ENCODE results near the gene ENO2.

Gene ENO2

GRCh38 chr12:6950401-6950801, 36.0 kb downstream of the ENO2 start:
- H3K4ac ChIP-seq (ENCODE audit: low read depth, low read length), result no peak overlapping the region
- no peak overlapping the region for H3K4me3 ChIP-seq (ENCODE audit: low read length)
- H3K36me3 ChIP-seq (ENCODE audit: control insufficient read depth, insufficient read depth, low read length), result no peaks in the 10 kb centered on the region
- WGBS (ENCODE audit: extremely low coverage, insufficient coverage, low lambda C conversion rate), result no CpG with 5 or more reads among the region's 1 CpG
- no peak overlapping the region for H2BK120ac ChIP-seq (ENCODE audit: low read depth, low read length)
- H3K18ac ChIP-seq (ENCODE audit: low read length), result no peak overlapping the region
- peaks cover 2% of the 10 kb centered on the region for H3K4me1 ChIP-seq (ENCODE audit: control insufficient read depth, low read depth, low read length)
- H3K79me1 ChIP-seq (ENCODE audit: low read length), result no peaks in the 10 kb centered on the region
- no peak overlapping the region for H3K9ac ChIP-seq (ENCODE audit: low read length)
- H2BK5ac ChIP-seq (ENCODE audit: low read length), result no peak overlapping the region
- H3K27me3 ChIP-seq (ENCODE audit: insufficient read depth, low read length, poor library complexity), result no peaks in the 10 kb centered on the region
- DNase-seq, result no peak
- H4K5ac ChIP-seq (ENCODE audit: low read length), result no peak overlapping the region
- H2BK15ac ChIP-seq (replicated peaks; ENCODE audit: low read depth), result no peak overlapping the region
- H3K4me2 ChIP-seq (ENCODE audit: low read length), result no peak overlapping the region
- no peak overlapping the region for H3K23ac ChIP-seq (ENCODE audit: low read length)
- no peak overlapping the region for H3K27ac ChIP-seq (ENCODE audit: low read depth, low read length)
- no peaks in the 10 kb centered on the region for H3K79me2 ChIP-seq (ENCODE audit: control insufficient read depth, insufficient read depth, low read length)
- no peak overlapping the region for H4K8ac ChIP-seq (ENCODE audit: low read depth, low read length)
- H3K56ac ChIP-seq (ENCODE audit: low read length), result no peak overlapping the region
- H2AK5ac ChIP-seq (ENCODE audit: low read length), result no peak overlapping the region

- no peak within 1 kb of the TSS for H4K8ac ChIP-seq (ENCODE audit: low read depth, low read length)
- H3K79me2 ChIP-seq (ENCODE audit: control insufficient read depth, insufficient read depth, low read length), result no peaks in the 10 kb centered on the region
- H2BK5ac ChIP-seq (ENCODE audit: low read length), result no peak within 1 kb of the TSS
- H3K4me3 ChIP-seq (ENCODE audit: low read length), result no peak within 1 kb of the TSS
- H3K4me1 ChIP-seq (ENCODE audit: control insufficient read depth, low read depth, low read length), result no peaks in the 10 kb centered on the region
- no peak within 1 kb of the TSS for H2AK5ac ChIP-seq (ENCODE audit: low read length)
- no peak within 1 kb of the TSS for H3K4me2 ChIP-seq (ENCODE audit: low read length)
- H3K4ac ChIP-seq (ENCODE audit: low read depth, low read length), result no peak within 1 kb of the TSS
- no peak within 1 kb of the TSS for H3K23ac ChIP-seq (ENCODE audit: low read length)
- WGBS (ENCODE audit: extremely low coverage, insufficient coverage, low lambda C conversion rate), result no CpG with 5 or more reads among the region's 25 CpGs
- no peak within 1 kb of the TSS for H4K5ac ChIP-seq (ENCODE audit: low read length)
- H3K18ac ChIP-seq (ENCODE audit: low read length), result no peak within 1 kb of the TSS
- peak within 1 kb of the TSS; percentile 59 for H3K56ac ChIP-seq (ENCODE audit: low read length)
- no peaks in the 10 kb centered on the region for H3K36me3 ChIP-seq (ENCODE audit: control insufficient read depth, insufficient read depth, low read length)
- H2BK15ac ChIP-seq (replicated peaks; ENCODE audit: low read depth), result no peak within 1 kb of the TSS
- H3K27ac ChIP-seq (ENCODE audit: low read depth, low read length), result no peak within 1 kb of the TSS
- no peaks in the 10 kb centered on the region for H3K79me1 ChIP-seq (ENCODE audit: low read length)
- no peak for DNase-seq
- H3K9ac ChIP-seq (ENCODE audit: low read length), result no peak within 1 kb of the TSS
- no peak within 1 kb of the TSS for H2BK120ac ChIP-seq (ENCODE audit: low read depth, low read length)
- no peaks in the 10 kb centered on the region for H3K27me3 ChIP-seq (ENCODE audit: insufficient read depth, low read length, poor library complexity)
Observed at GRCh38 chr12:6950811-6951540, 36.6 kb downstream of the ENO2 start, which contains the start of gene PTPN6. TSS of gene PTPN6 (plus strand) at chr12:6951356. CDS start at chr12:6951513, 157 bp downstream.

- Histone ChIP-seq H3K79me2 (ENCODE audit: control insufficient read depth, insufficient read depth, low read length) (no peaks in the 10 kb centered on the region), H2AK5ac (ENCODE audit: low read length) (no peak overlapping the region), H3K79me1 (ENCODE audit: low read length) (no peaks in the 10 kb centered on the region), H3K4me3 (ENCODE audit: low read length) (no peak overlapping the region), H3K36me3 (ENCODE audit: control insufficient read depth, insufficient read depth, low read length) (no peaks in the 10 kb centered on the region), H4K8ac (ENCODE audit: low read depth, low read length) (no peak overlapping the region), H3K23ac (ENCODE audit: low read length) (no peak overlapping the region), H3K27ac (ENCODE audit: low read depth, low read length) (no peak overlapping the region), H3K56ac (ENCODE audit: low read length) (no peak overlapping the region), H3K18ac (ENCODE audit: low read length) (no peak overlapping the region), H3K4me2 (ENCODE audit: low read length) (no peak overlapping the region), H3K9ac (ENCODE audit: low read length) (no peak overlapping the region), H3K4me1 (ENCODE audit: control insufficient read depth, low read depth, low read length) (no peaks in the 10 kb centered on the region), H2BK120ac (ENCODE audit: low read depth, low read length) (no peak overlapping the region), H4K5ac (ENCODE audit: low read length) (no peak overlapping the region), H2BK5ac (ENCODE audit: low read length) (no peak overlapping the region), H2BK15ac (replicated peaks; ENCODE audit: low read depth) (no peak overlapping the region), H3K4ac (ENCODE audit: low read depth, low read length) (no peak overlapping the region), H3K27me3 (ENCODE audit: insufficient read depth, low read length, poor library complexity) (no peaks in the 10 kb centered on the region)
- no CpG with 5 or more reads among the region's 20 CpGs for WGBS (ENCODE audit: extremely low coverage, insufficient coverage, low lambda C conversion rate)
- no peak for DNase-seq
Observed at GRCh38 chr12:6951551-6952120, 37.3 kb downstream of the ENO2 start.

- Histone ChIP-seq H3K79me2 (ENCODE audit: control insufficient read depth, insufficient read depth, low read length) (no peaks in the 10 kb centered on the region), H3K4ac (ENCODE audit: low read depth, low read length) (no peak overlapping the region), H4K5ac (ENCODE audit: low read length) (no peak overlapping the region), H3K36me3 (ENCODE audit: control insufficient read depth, insufficient read depth, low read length) (no peaks in the 10 kb centered on the region), H2BK5ac (ENCODE audit: low read length) (no peak overlapping the region), H3K79me1 (ENCODE audit: low read length) (no peaks in the 10 kb centered on the region), H3K9ac (ENCODE audit: low read length) (no peak overlapping the region), H3K4me3 (ENCODE audit: low read length) (no peak overlapping the region), H2BK15ac (replicated peaks; ENCODE audit: low read depth) (no peak overlapping the region), H2AK5ac (ENCODE audit: low read length) (no peak overlapping the region), H3K23ac (ENCODE audit: low read length) (no peak overlapping the region), H3K27ac (ENCODE audit: low read depth, low read length) (no peak overlapping the region), H3K18ac (ENCODE audit: low read length) (no peak overlapping the region), H4K8ac (ENCODE audit: low read depth, low read length) (no peak overlapping the region), H3K56ac (ENCODE audit: low read length) (peak overlapping the region; percentile 59), H3K4me2 (ENCODE audit: low read length) (no peak overlapping the region), H3K4me1 (ENCODE audit: control insufficient read depth, low read depth, low read length) (no peaks in the 10 kb centered on the region), H2BK120ac (ENCODE audit: low read depth, low read length) (no peak overlapping the region), H3K27me3 (ENCODE audit: insufficient read depth, low read length, poor library complexity) (no peaks in the 10 kb centered on the region)
- no CpG with 5 or more reads among the region's 22 CpGs for WGBS (ENCODE audit: extremely low coverage, insufficient coverage, low lambda C conversion rate)
- no peak for DNase-seq
Observed at GRCh38 chr12:6952121-6952862, 37.9 kb downstream of the ENO2 start.

GRCh38 chr12:6952863-6953441, 38.6 kb downstream of the ENO2 start:
- Histone ChIP-seq H3K79me2 (ENCODE audit: control insufficient read depth, insufficient read depth, low read length) (no peaks in the 10 kb centered on the region), H3K27ac (ENCODE audit: low read depth, low read length) (no peak overlapping the region), H2BK15ac (replicated peaks; ENCODE audit: low read depth) (no peak overlapping the region), H3K4ac (ENCODE audit: low read depth, low read length) (no peak overlapping the region), H3K79me1 (ENCODE audit: low read length) (no peaks in the 10 kb centered on the region), H2AK5ac (ENCODE audit: low read length) (no peak overlapping the region), H3K36me3 (ENCODE audit: control insufficient read depth, insufficient read depth, low read length) (no peaks in the 10 kb centered on the region), H3K18ac (ENCODE audit: low read length) (no peak overlapping the region), H3K4me3 (ENCODE audit: low read length) (no peak overlapping the region), H2BK120ac (ENCODE audit: low read depth, low read length) (no peak overlapping the region), H3K4me1 (ENCODE audit: control insufficient read depth, low read depth, low read length) (no peaks in the 10 kb centered on the region), H3K23ac (ENCODE audit: low read length) (no peak overlapping the region), H3K4me2 (ENCODE audit: low read length) (no peak overlapping the region), H3K27me3 (ENCODE audit: insufficient read depth, low read length, poor library complexity) (no peaks in the 10 kb centered on the region), H3K9ac (ENCODE audit: low read length) (peak overlapping the region; percentile 3), H2BK5ac (ENCODE audit: low read length) (no peak overlapping the region), H3K56ac (ENCODE audit: low read length) (peak overlapping the region; percentile 43), H4K5ac (ENCODE audit: low read length) (no peak overlapping the region), H4K8ac (ENCODE audit: low read depth, low read length) (no peak overlapping the region)
- no peak for DNase-seq
- no CpG with 5 or more reads among the region's 15 CpGs for WGBS (ENCODE audit: extremely low coverage, insufficient coverage, low lambda C conversion rate)
